Skeletal muscle tissue (tissue), 4 donors: ENCODE data around the gene ANGPTL2. TPM values are rescaled to one million over a fixed set of nuclear protein-coding genes. Genes with fewer than 3 reads are reported as not detected.

Experiments used
- H3K27ac ChIP-seq: one replicate; pipeline ENCODE4 v1.7.0; 2013; ENCODE audit warnings: mild to moderate bottlenecking, low read depth, low read length, inconsistent platforms
- H3K27me3 ChIP-seq, 3 donors: one replicate each; pipeline ENCODE4 v1.7.0; 2013; ENCODE audit warnings: low read length in 3 of 3; ENCODE audit not compliant: control insufficient read depth in 3 of 3, insufficient read depth in 3 of 3
- H3K36me3 ChIP-seq, 3 donors: one replicate each; pipeline ENCODE4 v1.7.0; 2013; ENCODE audit warnings: low read length in 3 of 3; ENCODE audit not compliant: control insufficient read depth in 3 of 3, insufficient read depth in 3 of 3
- H3K4me1 ChIP-seq, 3 donors: one replicate each; pipeline ENCODE4 v1.7.0; 2013; ENCODE audit warnings: low read length in 3 of 3, mild to moderate bottlenecking in 3 of 3; ENCODE audit not compliant: control insufficient read depth in 3 of 3, insufficient read depth in 3 of 3
- H3K4me3 ChIP-seq, 3 donors: one replicate each; pipeline ENCODE4 v1.7.0; 2013; ENCODE audit warnings: low read length in 3 of 3
- H3K9ac ChIP-seq, 3 donors: one replicate each; pipeline ENCODE4 v1.7.0; 2013; ENCODE audit warnings: low read length in 3 of 3, mild to moderate bottlenecking in 3 of 3, moderate library complexity in 2 of 3, low read depth in 1 of 3
- H3K9me3 ChIP-seq, 3 donors: one replicate each; pipeline ENCODE4 v1.7.0; 2013; ENCODE audit warnings: low read length in 3 of 3; ENCODE audit not compliant: control insufficient read depth in 3 of 3
- total RNA-seq: library from RNA; depleted of rRNA; stranded (reverse); fragments of >200 nt; gene quantifications from one replicate; pipeline ENCODE4 v1.2.3, GENCODE V29; 2014
- donor health status: Osteomylitis.

ANGPTL2 gene
- total RNA-seq, 1 donor from 2014 or later, result 37.6 TPM

- peak overlapping the region; percentile 46 for H3K27ac ChIP-seq
- H3K9me3 ChIP-seq, result no peaks in the 10 kb centered on the region
- peak overlapping the region in 1 of 3 donors; percentile 14 for H3K4me3 ChIP-seq
- peaks cover 65 to 86% (median 80%) of the 10 kb centered on the region in 3 donors for H3K4me1 ChIP-seq
- H3K27me3 ChIP-seq, result no peaks in the 10 kb centered on the region
- peaks cover 11 to 20% (median 19%) of the 10 kb centered on the region in 3 donors for H3K36me3 ChIP-seq
- H3K9ac ChIP-seq, result no peak overlapping the region
Observed at GRCh38 chr9:127112056-127112455, 10.4 kb downstream of the ANGPTL2 start.

- H3K9me3 ChIP-seq, result no peaks in the 10 kb centered on the region
Observed at GRCh38 chr9:127109212-127109711, 13.2 kb downstream of the ANGPTL2 start.

GRCh38 chr9:127107929-127108876 lies 14.2 kb downstream of the ANGPTL2 start:
- Histone ChIP-seq H3K36me3 (peaks cover 25 to 44% (median 29%) of the 10 kb centered on the region in 3 donors), H3K4me3 (no peak overlapping the region), H3K9me3 (no peaks in the 10 kb centered on the region), H3K27me3 (no peaks in the 10 kb centered on the region), H3K9ac (peak overlapping the region in 1 of 3 donors; percentile 16), H3K4me1 (peaks cover 61 to 63% (median 62%) of the 10 kb centered on the region in 3 donors), H3K27ac (no peak overlapping the region)

More at GRCh38 chr9:127109212-127109711, 13.2 kb downstream of the ANGPTL2 start:
- no peaks in the 10 kb centered on the region for H3K27me3 ChIP-seq
- H3K4me1 ChIP-seq, result peaks cover 53 to 64% (median 62%) of the 10 kb centered on the region in 3 donors
- H3K36me3 ChIP-seq, result peaks cover 25 to 42% (median 29%) of the 10 kb centered on the region in 3 donors
- peak overlapping the region; percentile 32 for H3K27ac ChIP-seq
- H3K9ac ChIP-seq, result peak overlapping the region in 1 of 3 donors; percentile 38
- no peak overlapping the region for H3K4me3 ChIP-seq

DNA sequence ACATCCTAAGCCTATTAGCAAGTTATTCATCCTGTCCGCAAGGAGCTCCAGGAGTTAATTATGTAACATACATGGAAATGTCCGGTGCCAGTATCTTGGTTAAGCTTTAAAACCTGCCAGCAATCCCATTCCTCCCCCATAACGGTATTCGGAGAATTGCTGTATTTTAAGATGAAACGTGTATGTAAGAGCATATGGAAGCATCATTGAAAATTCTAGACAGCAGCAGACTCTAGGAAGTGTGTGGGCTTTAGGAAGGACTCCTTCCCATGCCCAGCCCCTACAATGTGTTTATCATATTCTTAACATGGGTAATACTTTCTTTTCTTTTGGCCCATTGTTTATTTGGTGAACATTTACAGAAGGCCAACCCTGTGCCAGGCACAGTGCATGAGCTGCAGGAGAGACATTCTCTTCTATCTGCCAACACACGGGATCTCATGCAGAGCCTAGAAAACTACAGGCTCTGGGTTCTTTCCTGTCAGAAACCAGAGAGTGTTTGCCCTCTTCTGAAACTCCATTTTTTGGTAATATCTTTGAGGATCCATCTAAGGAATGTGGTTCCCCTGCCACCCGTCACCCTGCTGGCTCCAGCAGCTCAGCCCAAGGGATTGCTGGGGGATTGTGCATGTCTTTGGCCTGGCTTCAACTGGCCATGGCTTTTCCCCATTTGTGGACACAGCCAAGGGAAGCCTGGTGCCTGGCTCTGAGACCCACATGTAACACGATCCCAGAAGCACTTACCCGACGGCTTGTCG lies 15.1 kb downstream of the ANGPTL2 start:
- Histone ChIP-seq H3K4me1 (peaks cover 52 to 59% (median 55%) of the 10 kb centered on the region in 3 donors), H3K9me3 (no peaks in the 10 kb centered on the region), H3K27ac (no peak overlapping the region), H3K9ac (no peak overlapping the region), H3K36me3 (peaks cover 25 to 48% (median 32%) of the 10 kb centered on the region in 3 donors), H3K27me3 (no peaks in the 10 kb centered on the region), H3K4me3 (no peak overlapping the region)

- H3K27me3 ChIP-seq, result no peaks in the 10 kb centered on the region
- no peaks in the 10 kb centered on the region for H3K9me3 ChIP-seq
- H3K4me3 ChIP-seq, result no peak overlapping the region
- H3K27ac ChIP-seq, result no peak overlapping the region
- peaks cover 25 to 49% (median 32%) of the 10 kb centered on the region in 3 donors for H3K36me3 ChIP-seq
- peaks cover 44 to 55% (median 48%) of the 10 kb centered on the region in 3 donors for H3K4me1 ChIP-seq
- no peak overlapping the region for H3K9ac ChIP-seq
Observed at GRCh38 chr9:127106466-127106855, 16.0 kb downstream of the ANGPTL2 start.

DNA sequence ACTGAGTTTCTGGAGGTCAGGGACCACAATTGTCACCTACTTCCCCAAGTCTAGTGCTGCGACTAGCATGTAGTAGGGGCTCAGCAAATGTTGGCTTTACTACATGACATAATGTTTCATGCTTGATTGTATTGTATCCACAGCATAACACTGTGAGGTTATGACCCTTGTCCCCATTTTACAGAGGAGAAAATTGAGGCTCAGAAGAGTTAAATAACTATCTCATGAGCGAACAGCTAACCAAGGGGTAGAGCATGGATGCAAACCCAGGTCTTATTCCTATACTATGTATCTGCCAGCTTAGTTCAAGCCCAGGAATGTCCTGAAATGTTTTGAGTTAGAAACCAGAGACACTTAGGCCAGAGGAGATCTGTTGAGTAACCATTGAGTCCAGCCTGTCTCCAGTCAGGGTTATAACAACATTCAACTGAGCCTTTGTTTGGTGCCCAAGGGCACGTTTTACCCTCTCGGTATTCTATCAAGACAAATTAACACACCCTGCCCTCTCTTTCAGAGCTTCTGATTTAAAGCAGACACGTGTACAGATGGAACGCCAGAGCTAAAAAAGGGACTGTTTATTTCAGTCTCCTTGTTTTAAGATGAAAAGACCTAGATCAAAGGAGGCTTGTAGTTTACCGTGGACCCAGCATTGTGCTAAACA lies 16.5 kb downstream of the ANGPTL2 start:
- peaks cover 25 to 51% (median 36%) of the 10 kb centered on the region in 3 donors for H3K36me3 ChIP-seq
- H3K27ac ChIP-seq, result no peak overlapping the region
- peaks cover 40 to 51% (median 44%) of the 10 kb centered on the region in 3 donors for H3K4me1 ChIP-seq
- no peak overlapping the region for H3K4me3 ChIP-seq
- no peaks in the 10 kb centered on the region for H3K27me3 ChIP-seq
- H3K9ac ChIP-seq, result no peak overlapping the region
- no peaks in the 10 kb centered on the region for H3K9me3 ChIP-seq

- Histone ChIP-seq H3K36me3 (peaks cover 25 to 52% (median 40%) of the 10 kb centered on the region in 3 donors), H3K27ac (no peak overlapping the region), H3K27me3 (no peaks in the 10 kb centered on the region), H3K9me3 (no peaks in the 10 kb centered on the region), H3K4me1 (peaks cover 38 to 46% (median 43%) of the 10 kb centered on the region in 3 donors), H3K9ac (peak overlapping the region in 1 of 3 donors; percentile 34), H3K4me3 (no peak overlapping the region)
Observed at GRCh38 chr9:127104581-127105311, 17.7 kb downstream of the ANGPTL2 start.

GRCh38 chr9:127102788-127103187 lies 19.6 kb downstream of the ANGPTL2 start:
- H3K27ac ChIP-seq, result no peak overlapping the region

GRCh38 chr9:127102176-127102575 lies 20.3 kb downstream of the ANGPTL2 start:
- H3K27me3 ChIP-seq, result no peaks in the 10 kb centered on the region
- peaks cover 16 to 44% (median 34%) of the 10 kb centered on the region in 3 donors for H3K36me3 ChIP-seq
- H3K9me3 ChIP-seq, result no peaks in the 10 kb centered on the region
- H3K4me1 ChIP-seq, result peaks cover 19 to 24% (median 22%) of the 10 kb centered on the region in 3 donors
- H3K4me3 ChIP-seq, result no peak overlapping the region
- H3K9ac ChIP-seq, result no peak overlapping the region
- H3K27ac ChIP-seq, result no peak overlapping the region

More at GRCh38 chr9:127102788-127103187, 19.6 kb downstream of the ANGPTL2 start:
- peaks cover 24 to 30% (median 26%) of the 10 kb centered on the region in 3 donors for H3K4me1 ChIP-seq
- H3K27me3 ChIP-seq, result no peaks in the 10 kb centered on the region
- H3K9me3 ChIP-seq, result no peaks in the 10 kb centered on the region
- peaks cover 17 to 47% (median 36%) of the 10 kb centered on the region in 3 donors for H3K36me3 ChIP-seq
- no peak overlapping the region for H3K9ac ChIP-seq
- H3K4me3 ChIP-seq, result no peak overlapping the region
